ENCODE data around the gene AFG1L.
A peak's percentile ranks its signal among the peaks of the same experiment; 100 is the strongest.
"Not testable (repeated sequence)": the region's sequence is repeated elsewhere in the genome, so short reads cannot be mapped to it uniquely, and the experiment has no call there.

The AFG1L gene

GRCh38 chr6:108350528-108350927 lies 55.7 kb downstream of the AFG1L start:
- no peak for DNase-seq (ENCODE audit: low spot score)

- DNase-seq (ENCODE audit: low spot score) = no peak
Observed at GRCh38 chr6:108353853-108354252, 59.0 kb downstream of the AFG1L start.

GRCh38 chr6:108355120-108355519 lies 60.3 kb downstream of the AFG1L start:
- DNase-seq (ENCODE audit: low spot score) = no peak

DNA sequence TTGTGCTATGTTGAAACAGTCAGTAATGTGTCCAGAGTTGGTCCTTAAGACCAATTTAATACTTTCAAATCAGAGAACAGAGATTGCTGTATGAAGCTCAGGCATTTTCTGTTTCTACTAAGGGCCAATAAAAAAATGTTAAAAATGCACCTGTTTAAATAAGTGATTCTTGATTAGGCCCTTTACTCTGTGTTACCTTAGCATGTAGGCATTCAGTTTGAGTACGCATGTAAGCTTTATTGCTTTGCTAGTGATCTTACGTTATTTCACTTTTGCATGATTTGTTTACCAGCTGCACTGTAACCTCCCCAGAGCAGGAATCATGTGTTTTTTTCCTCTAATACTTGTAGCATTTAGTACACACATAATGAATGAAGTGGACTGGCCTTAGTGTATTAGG lies 61.0 kb downstream of the AFG1L start:
- DNase-seq (ENCODE audit: low spot score) = no peak

GRCh38 chr6:108359901-108360882 lies 65.3 kb downstream of the AFG1L start:
- no peak for DNase-seq (ENCODE audit: low spot score)

- no peak for DNase-seq (ENCODE audit: low spot score)
Observed at GRCh38 chr6:108360919-108361311, 66.1 kb downstream of the AFG1L start.

DNA sequence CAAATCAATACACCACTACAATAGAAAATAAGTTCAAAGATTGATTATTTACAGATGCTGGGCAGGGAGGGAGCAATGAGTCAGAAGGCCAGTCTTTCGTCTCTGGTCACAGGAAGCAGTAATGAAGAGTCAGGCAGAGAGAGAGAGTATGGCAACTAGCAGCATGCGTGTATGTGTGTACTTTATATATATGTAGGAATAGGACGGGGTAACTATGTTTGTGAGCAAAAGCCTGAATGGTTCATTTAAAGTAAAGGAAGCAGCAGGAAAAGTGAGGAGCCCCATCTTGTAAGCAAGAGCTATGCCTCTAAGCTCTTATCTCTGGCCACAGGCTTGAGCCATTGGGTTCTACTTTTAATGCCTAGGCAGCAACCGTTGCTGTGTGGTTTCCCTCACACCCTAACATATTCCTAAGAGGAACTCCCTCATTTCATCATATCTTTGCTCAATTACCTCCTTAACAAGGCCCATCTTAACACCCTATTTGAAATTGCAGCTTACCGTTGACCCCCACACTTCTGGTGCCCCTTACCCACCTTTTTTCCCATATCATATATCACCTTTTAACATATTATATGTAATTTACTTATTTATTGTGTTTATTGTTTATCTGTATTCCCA lies 66.6 kb downstream of the AFG1L start:
- no peak for DNase-seq (ENCODE audit: low spot score)

GRCh38 chr6:108362455-108362854 lies 67.6 kb downstream of the AFG1L start:
- no peak for DNase-seq (ENCODE audit: low spot score)

- no peak for DNase-seq (ENCODE audit: low spot score)
Observed at GRCh38 chr6:108363113-108363512, 68.3 kb downstream of the AFG1L start.

DNA sequence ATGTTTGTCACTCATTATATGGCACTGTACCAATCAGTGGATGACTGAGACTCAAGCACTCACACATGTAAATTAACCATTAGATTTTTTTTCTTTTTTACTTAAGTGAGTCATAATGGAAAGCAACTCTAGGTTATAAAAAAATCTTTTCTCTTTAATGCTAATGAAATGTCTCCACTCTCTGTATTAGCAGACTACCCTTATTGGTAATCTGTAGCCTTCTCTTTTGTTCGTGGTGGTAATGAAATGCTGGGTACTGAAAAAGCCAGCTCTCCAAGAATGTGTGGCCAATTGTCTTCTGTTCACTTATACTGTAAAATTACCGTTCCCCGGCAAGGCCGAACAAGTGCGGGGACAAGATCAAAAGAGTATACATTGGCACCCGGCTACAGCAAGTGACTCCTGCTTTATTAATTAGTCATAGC lies 69.0 kb downstream of the AFG1L start:
- DNase-seq (ENCODE audit: low spot score) = peak; percentile 17

GRCh38 chr6:108364470-108364869 lies 69.6 kb downstream of the AFG1L start:
- DNase-seq (ENCODE audit: low spot score) = no peak

DNA sequence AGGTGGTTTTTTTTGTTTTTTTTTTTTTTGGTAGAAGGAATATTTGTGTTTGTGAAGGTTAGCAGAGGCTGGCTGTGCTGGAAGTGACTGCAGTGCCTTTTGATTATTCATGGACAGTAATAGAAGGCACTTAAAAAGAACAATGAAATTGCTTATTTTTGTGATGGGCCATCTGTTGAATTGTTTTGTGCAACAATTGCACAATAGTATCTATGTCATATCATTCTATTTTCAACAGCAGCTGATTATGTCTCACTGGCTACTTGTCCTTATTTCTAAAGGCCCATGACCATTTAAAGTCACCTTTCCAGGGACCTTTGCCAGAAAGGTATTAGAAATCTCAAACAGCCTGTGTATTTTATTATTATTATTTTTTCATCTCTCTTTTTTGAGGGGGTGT lies 70.6 kb downstream of the AFG1L start:
- DNase-seq (ENCODE audit: low spot score) = no peak

DNA sequence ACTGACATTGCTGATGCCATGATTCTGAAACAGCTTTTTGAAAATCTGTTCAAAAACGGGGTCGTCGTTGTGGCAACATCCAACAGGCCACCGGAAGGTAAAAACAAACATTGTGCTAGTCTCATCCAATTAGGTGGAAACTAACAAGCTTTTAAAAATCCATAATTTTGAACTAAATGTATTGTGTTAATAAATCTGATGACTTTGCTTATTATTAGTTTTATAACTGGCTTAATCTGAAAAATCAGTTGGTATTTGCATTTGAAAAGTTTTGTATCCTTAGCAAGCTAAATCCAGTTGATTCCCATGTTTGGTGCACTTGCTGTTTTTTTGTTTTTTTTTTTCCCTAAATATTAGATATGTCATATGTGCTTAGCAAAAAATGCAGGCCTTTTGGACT lies 71.4 kb downstream of the AFG1L start:
- no peak for DNase-seq (ENCODE audit: low spot score)

DNA sequence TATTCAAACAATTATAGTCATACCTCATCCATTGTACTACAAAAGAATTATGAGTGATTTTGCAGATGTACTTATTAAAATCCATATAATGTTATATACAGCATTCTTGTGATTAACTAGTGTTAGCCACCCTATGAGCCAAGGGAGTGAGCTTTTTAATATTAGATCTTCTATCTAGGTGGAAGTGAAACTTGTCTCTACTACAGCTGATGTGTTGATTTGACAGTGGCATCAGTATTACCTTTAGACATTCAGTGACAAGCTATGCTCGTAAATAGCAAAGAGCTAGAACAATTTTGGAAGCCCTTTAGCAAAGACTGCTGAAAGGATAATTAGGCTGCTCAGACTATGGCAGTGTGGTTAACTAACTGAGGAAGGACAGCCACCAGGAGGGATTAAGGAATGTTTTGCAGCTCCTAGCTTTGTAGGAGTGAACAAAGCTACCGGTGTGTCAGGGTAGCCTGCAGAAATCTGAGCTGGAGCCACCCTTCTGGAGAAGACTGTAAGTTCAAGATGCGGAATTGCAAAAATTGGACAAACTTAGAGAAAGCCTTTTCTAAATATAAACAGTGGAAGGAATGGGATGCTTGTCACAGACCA lies 73.7 kb downstream of the AFG1L start:
- DNase-seq (ENCODE audit: low spot score) = no peak

- DNase-seq (ENCODE audit: low spot score) = no peak
Observed at GRCh38 chr6:108380876-108381275, 86.0 kb downstream of the AFG1L start.

- DNase-seq (ENCODE audit: low spot score) = no peak
Observed at GRCh38 chr6:108383981-108384380, 89.1 kb downstream of the AFG1L start.

GRCh38 chr6:108389190-108389589 lies 94.3 kb downstream of the AFG1L start:
- not testable (repeated sequence) for DNase-seq (ENCODE audit: low spot score)

- no peak for DNase-seq (ENCODE audit: low spot score)
Observed at GRCh38 chr6:108395297-108395696, 100.4 kb downstream of the AFG1L start.

DNA sequence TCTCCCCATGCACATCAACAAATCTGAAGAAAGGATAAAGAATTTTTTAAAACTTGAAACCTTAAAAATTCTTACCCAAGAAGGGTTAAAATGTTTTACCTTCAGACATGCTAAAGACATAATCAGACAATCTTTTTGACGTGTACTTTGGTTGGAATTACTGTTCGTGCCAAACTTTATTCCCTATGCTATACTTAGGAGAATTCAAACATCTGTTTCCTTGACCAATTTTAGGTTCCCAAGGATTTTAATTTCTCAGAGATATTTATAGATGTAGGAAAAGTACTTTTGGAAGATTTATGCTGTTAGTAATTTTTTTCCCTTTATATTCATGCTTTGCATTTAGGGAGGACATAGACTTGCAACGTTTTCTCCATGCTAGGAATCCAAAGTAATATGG lies 108.4 kb downstream of the AFG1L start:
- no peak for DNase-seq (ENCODE audit: low spot score)

DNA sequence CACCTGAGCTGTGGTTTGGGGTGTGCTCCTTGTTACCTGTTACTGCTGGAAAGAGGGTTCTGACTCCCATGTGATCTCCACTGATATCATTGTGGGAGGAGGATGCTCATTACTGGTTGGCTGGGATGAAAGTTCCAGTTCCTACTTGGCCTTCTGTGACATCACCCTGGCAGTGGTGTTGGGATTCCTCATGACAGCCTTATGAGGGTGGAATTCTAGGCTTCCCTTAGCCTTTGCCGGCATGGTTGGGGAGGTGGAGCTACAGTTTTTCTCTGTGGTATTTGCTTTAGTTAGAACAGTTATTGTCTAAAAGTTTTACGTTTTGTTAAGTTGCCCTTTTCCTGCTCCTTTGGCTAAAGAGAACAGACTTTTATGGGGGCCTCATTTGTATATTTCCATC lies 112.1 kb downstream of the AFG1L start:
- DNase-seq (ENCODE audit: low spot score) = no peak

- DNase-seq (ENCODE audit: low spot score) = no peak
Observed at GRCh38 chr6:108407904-108408827, 113.3 kb downstream of the AFG1L start.

GRCh38 chr6:108408861-108409260 lies 114.0 kb downstream of the AFG1L start:
- no peak for DNase-seq (ENCODE audit: low spot score)

All from SW480 (cell line).